Esophagus muscularis mucosa (tissue), 4 donors: Measurements from ENCODE around the gene FLNC. TPM values are rescaled to one million over a fixed set of nuclear protein-coding genes. Genes with fewer than 3 reads are reported as not detected.

Experiments
- DNase-seq: peaks from one replicate; pipeline ENCODE4 v3.0.0-alpha.2; 2017; ENCODE audit errors: extremely low spot score
- H3K27ac ChIP-seq, 4 donors: fragments of 200-600 bp; sonication (generic); replicated peaks in 1 of 4; 1 replicate in 3 of 4; 2 replicates in 1 of 4; pipeline ENCODE4 v1.5.1; 2016 to 2019; ENCODE audit warnings: mild to moderate bottlenecking in 1 of 4
- H3K27me3 ChIP-seq, 4 donors: fragments of 200-600 bp; sonication (generic); one replicate each; pipeline versions ENCODE4 v1.5.1 to v1.6.0; 2016 to 2019
- H3K36me3 ChIP-seq, 4 donors: fragments of 200-600 bp; sonication (generic); one replicate each; pipeline ENCODE4 v1.5.1; 2016 to 2019
- H3K4me1 ChIP-seq, 4 donors: fragments of 200-600 bp; sonication (generic); one replicate each; pipeline ENCODE4 v1.5.1; 2016 to 2019
- H3K4me3 ChIP-seq, 4 donors: fragments of 200-600 bp; sonication (generic); 1 replicate in 2 of 4; 2 replicates in 2 of 4; pipeline ENCODE4 v1.5.1; 2016 to 2019; ENCODE audit warnings: mild to moderate bottlenecking in 4 of 4, moderate library complexity in 1 of 4
- H3K9me3 ChIP-seq, 4 donors: fragments of 200-600 bp; sonication (generic); 1 replicate in 3 of 4; 2 replicates in 1 of 4; pipeline ENCODE4 v1.5.1; 2016 to 2019
- CTCF ChIP-seq, 3 experiments: fragments of 200-600 bp in 2 of 3; fragments of 450-650 bp in 1 of 3; sonication (generic) in 2 of 3; IDR thresholded peaks; one replicate each; pipeline ENCODE4 v1.5.1; 2017 to 2019; ENCODE audit warnings: antibody characterized with exemption in 3 of 3, mild to moderate bottlenecking in 2 of 3, moderate library complexity in 1 of 3
- EP300 ChIP-seq: sonication (generic); formaldehyde crosslinking; IDR thresholded peaks from one replicate; pipeline ENCODE4 v1.6.1; 2017; ENCODE audit warnings: antibody characterized with exemption
- POLR2A ChIP-seq: fragments of 450-650 bp; IDR thresholded peaks from one replicate; pipeline ENCODE4 v1.6.1; 2017; ENCODE audit warnings: antibody characterized with exemption, moderate library complexity, mild to moderate bottlenecking, low read depth
- POLR2AphosphoS5 ChIP-seq, 2 donors: sonication (generic); formaldehyde crosslinking; IDR thresholded peaks; one replicate each; pipeline ENCODE4 v1.6.1; 2017; ENCODE audit warnings: antibody characterized with exemption in 2 of 2
- WGBS: methylation state at CpG from one replicate; pipeline ENCODE4 v1.1.5; 2018; 5-methylcytosine and 5-hydroxymethylcytosine counted together
- intact Hi-C: fragments of 100-400 bp; cut with DNase I; formaldehyde crosslinking; loops from one replicate; pipeline ENCODE4 v1.15.1; 2023
- total RNA-seq, 4 donors: library from RNA; depleted of rRNA; stranded (reverse); fragments of >200 nt; gene quantifications; one replicate each; pipeline versions ENCODE4 v1.1.0 to v1.2.1, GENCODE V29; 2016

FLNC gene
- total RNA-seq, 4 donors from 2014 or later, result 391 to 932 (median 533) TPM

- Histone ChIP-seq H3K4me1 (peaks cover 0 to 16% (median 12%) of the 10 kb centered on the region in 4 donors), H3K36me3 (no peaks in the 10 kb centered on the region), H3K9me3 (no peaks in the 10 kb centered on the region), H3K27ac (no peak overlapping the region), H3K27me3 (peaks cover 0 to 16% (median 0%) of the 10 kb centered on the region in 4 donors), H3K4me3 (no peak overlapping the region)
- intact Hi-C loops, result loop anchor here (5.0 kb wide), 3 partner anchors 89 to 404 kb away; partner anchors contain the start of genes CCDC136 and METTL2B
- DNase-seq, result no peak
- WGBS, result 80% methylated on average over 11 of the region's 11 CpGs
- TF ChIP-seq POLR2A (no peak), CTCF (IDR thresholded peaks at IDR 0.05) (no peak), POLR2AphosphoS5 (IDR thresholded peaks at IDR 0.05) (no peak), EP300 (no peak)
Observed at GRCh38 chr7:128880791-128881457, 50.7 kb downstream of the FLNC start.

- 88% methylated on average over 7 of the region's 10 CpGs for WGBS
- intact Hi-C loops, result loop anchor here (5.0 kb wide), 3 partner anchors 89 to 404 kb away; partner anchors contain the start of genes CCDC136 and METTL2B
Observed at GRCh38 chr7:128881458-128882125, 51.4 kb downstream of the FLNC start.

GRCh38 chr7:128882134-128882533, 51.9 kb downstream of the FLNC start:
- TF ChIP-seq POLR2AphosphoS5 (IDR thresholded peaks at IDR 0.05) (no peak), EP300 (no peak), POLR2A (no peak), CTCF (IDR thresholded peaks at IDR 0.05) (no peak)
- Histone ChIP-seq H3K27me3 (peaks cover 0 to 28% (median 0%) of the 10 kb centered on the region in 4 donors), H3K36me3 (no peaks in the 10 kb centered on the region), H3K9me3 (no peaks in the 10 kb centered on the region), H3K4me1 (peaks cover 0 to 16% (median 12%) of the 10 kb centered on the region in 4 donors), H3K4me3 (no peak overlapping the region), H3K27ac (no peak overlapping the region)
- no peak for DNase-seq
- intact Hi-C loops, result loop anchor here (5.0 kb wide), 3 partner anchors 90 to 405 kb away; partner anchors contain the start of genes CCDC136 and METTL2B
- WGBS, result 84% methylated on average over 8 of the region's 8 CpGs

More at GRCh38 chr7:128881458-128882125, 51.4 kb downstream of the FLNC start:
- H3K27ac ChIP-seq, result no peak overlapping the region
- H3K4me3 ChIP-seq, result no peak overlapping the region
- H3K27me3 ChIP-seq, result peaks cover 0 to 22% (median 0%) of the 10 kb centered on the region in 4 donors
- H3K4me1 ChIP-seq, result peaks cover 0 to 16% (median 12%) of the 10 kb centered on the region in 4 donors
- TF ChIP-seq POLR2AphosphoS5 (IDR thresholded peaks at IDR 0.05), result no peak
- TF ChIP-seq EP300, result no peak
- no peak for TF ChIP-seq CTCF (IDR thresholded peaks at IDR 0.05)
- no peak for TF ChIP-seq POLR2A
- no peaks in the 10 kb centered on the region for H3K9me3 ChIP-seq
- no peak for DNase-seq
- no peaks in the 10 kb centered on the region for H3K36me3 ChIP-seq

GRCh38 chr7:128883622-128884448, 53.6 kb downstream of the FLNC start:
- no peaks in the 10 kb centered on the region for H3K36me3 ChIP-seq
- H3K4me1 ChIP-seq, result peaks cover 0 to 16% (median 12%) of the 10 kb centered on the region in 4 donors
- peak; percentile 89 to 95 (median 94) for TF ChIP-seq CTCF (IDR thresholded peaks at IDR 0.05)
- no peak for TF ChIP-seq POLR2A
- peak; percentile 97 for DNase-seq
- 28% methylated on average over 13 of the region's 19 CpGs for WGBS
- peak overlapping the region in 1 of 4 donors; percentile 32 for H3K4me3 ChIP-seq
- no peak overlapping the region for H3K27ac ChIP-seq
- intact Hi-C loops, result loop anchor here (5.0 kb wide), 3 partner anchors 92 to 407 kb away; partner anchors contain the start of genes CCDC136 and METTL2B
- peaks cover 0 to 42% (median 0%) of the 10 kb centered on the region in 4 donors for H3K27me3 ChIP-seq
- H3K9me3 ChIP-seq, result no peaks in the 10 kb centered on the region
